ENCODE data around the gene PDE7B. TPM values are rescaled to one million over a fixed set of nuclear protein-coding genes. Genes with fewer than 3 reads are reported as not detected.

Gene PDE7B
- total RNA-seq, 1 experiment from 2014 or later: not detected

- peaks cover 21% of the 10 kb centered on the region for H3K4me1 Mint-ChIP-seq
- no peaks in the 10 kb centered on the region for H3K27me3 Mint-ChIP-seq (ENCODE audit: low read depth)
- no peak for TF ChIP-seq MXD4 (CRISPR knock-in tag; IDR thresholded peaks at IDR 0.05; ENCODE audit: borderline replicate concordance)
- TF ChIP-seq ZBTB43 (CRISPR knock-in tag; IDR thresholded peaks at IDR 0.05): no peak
- no peak for TF ChIP-seq IRF1 (CRISPR knock-in tag; IDR thresholded peaks at IDR 0.05)
- ChIA-PET CTCF (no interaction called here), POLR2A (no interaction called here)
- DNase-seq (ENCODE audit: low spot score): no peak
- ATAC-seq: no peak
- H3K27ac Mint-ChIP-seq: no peak overlapping the region
- H3K36me3 Mint-ChIP-seq: no peaks in the 10 kb centered on the region
- no peak overlapping the region for H3K4me3 Mint-ChIP-seq
- H3K9me3 Mint-ChIP-seq: peaks cover 5% of the 10 kb centered on the region; the same call in 1 of the 2 replicates
Observed at GRCh38 chr6:135830452-135830881, 21.0 kb upstream of the PDE7B start.

GRCh38 chr6:135831016-135831415 is 20.5 kb upstream of the PDE7B start:
- Mint-ChIP-seq H3K9me3 (peaks cover 5% of the 10 kb centered on the region), H3K4me3 (no peak overlapping the region), H3K4me1 (peaks cover 17% of the 10 kb centered on the region), H3K36me3 (no peaks in the 10 kb centered on the region), H3K27ac (no peak overlapping the region), H3K27me3 (ENCODE audit: low read depth) (no peaks in the 10 kb centered on the region)
- ChIA-PET POLR2A (no interaction called here), CTCF (no interaction called here)
- TF ChIP-seq PRRX2 (CRISPR knock-in tag; IDR thresholded peaks at IDR 0.05): no peak
- TF ChIP-seq ZNF281 (CRISPR knock-in tag; IDR thresholded peaks at IDR 0.05): no peak
- no peak for TF ChIP-seq RELA (CRISPR knock-in tag; IDR thresholded peaks at IDR 0.05; ENCODE audit: borderline replicate concordance)
- TF ChIP-seq NFYB (CRISPR knock-in tag; conservative IDR thresholded peaks at IDR 0.05; ENCODE audit: low read depth): no peak
- TF ChIP-seq AR (CRISPR knock-in tag; IDR thresholded peaks at IDR 0.05): no peak
- no peak for TF ChIP-seq ATF2 (CRISPR knock-in tag; IDR thresholded peaks at IDR 0.05; ENCODE audit: borderline replicate concordance, low read depth)
- TF ChIP-seq ZBTB43 (CRISPR knock-in tag; IDR thresholded peaks at IDR 0.05): no peak
- DNase-seq (ENCODE audit: low spot score) (no peak), ATAC-seq (no peak)

GRCh38 chr6:135832166-135832565 is 19.3 kb upstream of the PDE7B start:
- H3K4me3 Mint-ChIP-seq: no peak overlapping the region
- ChIA-PET POLR2A (no interaction called here), CTCF (interaction anchor here (1.6 kb wide), 1 partner anchor 78 kb away, joined by 5 read pairs; no protein-coding TSS in a partner anchor)
- no peak for DNase-seq (ENCODE audit: low spot score)
- ATAC-seq: no peak
- no peak overlapping the region for H3K27ac Mint-ChIP-seq
- H3K4me1 Mint-ChIP-seq: peaks cover 8% of the 10 kb centered on the region
- no peaks in the 10 kb centered on the region for H3K27me3 Mint-ChIP-seq (ENCODE audit: low read depth)
- H3K36me3 Mint-ChIP-seq: no peaks in the 10 kb centered on the region
- TF ChIP-seq NR1H2 (CRISPR knock-in tag; IDR thresholded peaks at IDR 0.05): no peak
- no peak for TF ChIP-seq IRF1 (CRISPR knock-in tag; IDR thresholded peaks at IDR 0.05)
- no peak for TF ChIP-seq ZBTB21 (CRISPR knock-in tag; IDR thresholded peaks at IDR 0.05; ENCODE audit: borderline replicate concordance)
- no peak for TF ChIP-seq MLX (CRISPR knock-in tag; IDR thresholded peaks at IDR 0.05)
- no peak for TF ChIP-seq FOXJ3 (CRISPR knock-in tag; IDR thresholded peaks at IDR 0.05; ENCODE audit: borderline replicate concordance)
- TF ChIP-seq TEAD4 (CRISPR knock-in tag; IDR thresholded peaks at IDR 0.05): no peak
- TF ChIP-seq ZNF232 (CRISPR knock-in tag; IDR thresholded peaks at IDR 0.05): no peak
- no peak for TF ChIP-seq HMGA2 (CRISPR knock-in tag; IDR thresholded peaks at IDR 0.05)
- no peak for TF ChIP-seq NR3C1 (CRISPR knock-in tag; conservative IDR thresholded peaks at IDR 0.05; ENCODE audit: low read depth)
- peaks cover 5% of the 10 kb centered on the region for H3K9me3 Mint-ChIP-seq

Data from WTC11 (cell line).